AG10803 (cell line): ENCODE results near the gene PGF.

ENCODE experiments used
- DNase-seq: peaks from one replicate; pipeline ENCODE4 v3.0.0; 2010; ENCODE audit warnings: low read depth
- H3K4me3 ChIP-seq: 2 replicates; pipeline ENCODE4 v1.5.1; 2011; ENCODE audit warnings: mild to moderate bottlenecking, low read length, control low read depth
- TF ChIP-seq, protein P1 (sequence below): conservative IDR thresholded peaks from 2 replicates; pipeline ENCODE4 v1.5.1; 2011; ENCODE audit warnings: mild to moderate bottlenecking, low read length, control low read depth, inconsistent platforms

PGF gene

DNA sequence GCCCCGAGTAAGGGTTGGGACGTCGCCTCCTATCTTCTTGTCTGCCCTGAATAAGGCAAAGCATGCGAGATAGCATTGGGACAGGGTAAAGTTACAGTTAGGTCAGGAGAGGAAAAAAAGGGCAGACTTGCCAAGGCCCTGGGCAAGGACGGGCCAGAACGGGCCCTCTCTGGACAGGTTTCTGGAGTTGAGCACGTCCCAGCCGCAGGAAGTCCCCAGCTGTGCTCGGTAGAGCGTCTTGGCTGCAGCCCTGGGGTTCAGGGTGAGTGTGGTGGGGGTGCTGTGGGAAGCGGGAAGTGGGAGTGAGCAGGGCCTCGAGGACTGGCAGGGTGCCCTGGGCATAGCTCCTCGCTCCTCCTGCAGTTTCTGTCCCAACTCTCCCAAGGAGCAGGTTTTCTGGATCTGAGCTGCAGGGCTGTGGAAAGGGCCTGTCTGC, 37.7 kb downstream of the PGF start:
- TF ChIP-seq, protein P1, sequence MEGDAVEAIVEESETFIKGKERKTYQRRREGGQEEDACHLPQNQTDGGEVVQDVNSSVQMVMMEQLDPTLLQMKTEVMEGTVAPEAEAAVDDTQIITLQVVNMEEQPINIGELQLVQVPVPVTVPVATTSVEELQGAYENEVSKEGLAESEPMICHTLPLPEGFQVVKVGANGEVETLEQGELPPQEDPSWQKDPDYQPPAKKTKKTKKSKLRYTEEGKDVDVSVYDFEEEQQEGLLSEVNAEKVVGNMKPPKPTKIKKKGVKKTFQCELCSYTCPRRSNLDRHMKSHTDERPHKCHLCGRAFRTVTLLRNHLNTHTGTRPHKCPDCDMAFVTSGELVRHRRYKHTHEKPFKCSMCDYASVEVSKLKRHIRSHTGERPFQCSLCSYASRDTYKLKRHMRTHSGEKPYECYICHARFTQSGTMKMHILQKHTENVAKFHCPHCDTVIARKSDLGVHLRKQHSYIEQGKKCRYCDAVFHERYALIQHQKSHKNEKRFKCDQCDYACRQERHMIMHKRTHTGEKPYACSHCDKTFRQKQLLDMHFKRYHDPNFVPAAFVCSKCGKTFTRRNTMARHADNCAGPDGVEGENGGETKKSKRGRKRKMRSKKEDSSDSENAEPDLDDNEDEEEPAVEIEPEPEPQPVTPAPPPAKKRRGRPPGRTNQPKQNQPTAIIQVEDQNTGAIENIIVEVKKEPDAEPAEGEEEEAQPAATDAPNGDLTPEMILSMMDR: no peak
- peak; percentile 56 for DNase-seq
- no peak overlapping the region for H3K4me3 ChIP-seq

DNA sequence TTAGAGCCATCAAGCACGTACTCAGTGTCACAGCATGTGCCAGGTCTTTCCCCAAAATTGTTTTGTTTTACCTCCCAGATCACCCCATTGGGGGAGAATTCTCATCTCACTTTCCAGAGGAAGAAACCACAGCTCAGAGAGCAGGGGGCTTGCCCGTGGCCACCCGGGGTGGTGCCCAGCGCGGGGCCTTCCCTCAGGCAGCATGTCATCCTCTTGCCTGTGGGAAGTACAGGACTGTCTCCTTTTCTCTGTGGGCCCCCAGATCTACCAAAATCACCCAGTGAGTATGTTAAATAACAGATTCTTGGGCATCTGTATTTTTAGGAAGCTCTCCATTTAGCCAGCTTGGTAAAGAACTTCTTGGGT, 38.2 kb downstream of the PGF start:
- TF ChIP-seq, protein P1: no peak
- H3K4me3 ChIP-seq: no peak overlapping the region
- DNase-seq: no peak

DNA sequence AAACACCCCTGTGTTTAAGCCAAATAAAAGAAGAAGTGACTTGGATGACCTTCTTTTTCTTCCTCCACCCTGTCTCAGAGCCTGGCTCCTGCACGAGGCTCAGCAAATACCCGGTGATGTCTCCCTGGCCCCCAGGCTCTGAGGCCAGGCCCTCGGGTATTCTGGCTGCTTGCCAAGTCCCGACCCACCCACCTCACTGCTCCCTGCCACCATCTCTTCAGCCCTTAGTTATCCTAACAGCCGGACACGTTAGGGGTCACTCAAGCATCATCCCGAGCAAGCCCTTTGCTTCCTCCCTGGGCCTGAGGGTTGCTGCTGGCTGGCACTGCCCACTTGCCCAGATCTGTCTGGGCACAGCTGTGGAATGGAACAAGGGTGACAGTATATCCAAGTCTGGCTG, 39.6 kb downstream of the PGF start:
- TF ChIP-seq, protein P1: no peak
- H3K4me3 ChIP-seq: no peak overlapping the region

DNA sequence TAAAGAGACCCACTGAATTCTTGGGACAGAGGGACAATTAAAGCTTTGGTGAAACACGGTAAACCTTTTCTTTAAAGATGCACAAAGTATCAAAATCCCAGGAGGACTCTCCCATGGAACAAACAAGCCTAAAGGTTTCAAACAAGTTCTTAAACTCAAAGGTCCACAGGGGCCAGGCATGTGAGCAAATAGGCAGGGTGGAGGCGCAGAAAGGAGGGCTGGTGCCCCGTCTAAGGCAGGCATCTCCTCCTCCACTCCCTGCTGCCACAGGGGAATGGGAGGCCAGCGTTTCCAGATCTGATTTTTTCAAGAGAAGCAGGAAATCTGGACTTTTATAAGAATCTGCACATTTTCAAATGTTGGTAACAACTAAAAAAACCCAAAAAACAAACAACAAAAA, 40.0 kb downstream of the PGF start:
- no peak overlapping the region for H3K4me3 ChIP-seq
- no peak for DNase-seq
- TF ChIP-seq, protein P1: no peak

More for the DNA sequence above, 39.6 kb downstream of the PGF start:
- no peak for DNase-seq

DNA sequence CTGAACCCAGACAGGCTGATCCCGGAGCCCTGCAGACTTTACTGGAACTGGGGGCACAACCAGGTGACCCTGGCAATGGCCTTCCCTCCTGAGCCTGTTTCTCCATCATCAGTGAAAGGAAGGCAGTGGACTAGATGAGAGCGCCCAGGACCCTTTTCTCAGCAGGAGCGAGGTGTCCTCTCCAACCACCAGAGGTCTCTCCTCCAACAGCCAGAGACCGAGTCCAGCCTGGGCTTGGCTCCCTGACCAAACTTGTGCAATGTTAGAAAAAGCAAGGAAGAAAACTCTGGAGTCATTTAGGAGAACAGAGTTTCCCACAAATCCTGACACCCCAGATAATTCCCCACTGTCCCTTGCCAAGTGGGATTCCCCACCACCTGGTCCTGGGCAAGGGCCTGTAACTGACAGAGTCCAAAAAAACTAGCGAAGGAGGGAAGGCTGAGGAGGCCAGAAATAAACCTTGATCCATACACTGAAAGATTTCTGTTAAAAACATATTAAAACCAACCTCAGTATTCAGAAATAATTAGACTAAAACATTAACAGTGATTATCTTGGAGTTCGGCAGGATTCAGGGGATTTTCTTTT, 41.3 kb downstream of the PGF start:
- DNase-seq: peak; percentile 74
- no peak overlapping the region for H3K4me3 ChIP-seq
- TF ChIP-seq, protein P1: peak; percentile 93

DNA sequence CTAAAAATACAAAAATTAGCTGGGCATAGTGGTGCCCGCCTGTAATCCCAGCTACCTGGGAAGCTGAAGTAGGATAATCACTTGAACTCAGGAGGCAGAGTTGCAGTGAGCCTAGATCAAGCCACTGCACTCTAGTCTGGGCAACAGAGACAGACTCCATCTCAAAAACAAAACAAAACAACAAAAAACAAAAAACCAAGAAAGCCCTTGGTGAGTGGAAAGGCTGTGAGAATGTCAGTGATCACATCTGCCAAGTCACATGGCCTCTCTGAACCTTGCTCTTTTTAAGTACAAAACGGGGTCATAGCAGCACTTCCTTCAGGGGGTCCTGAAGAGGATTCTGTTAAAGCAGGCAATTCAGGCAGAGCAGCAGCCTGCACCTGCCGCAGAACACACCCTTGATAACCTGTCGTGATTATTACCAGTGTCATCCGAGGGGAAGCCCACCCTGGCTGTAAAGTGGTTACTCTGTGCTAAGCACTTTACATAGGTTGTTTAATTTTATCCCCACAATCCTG, 41.9 kb downstream of the PGF start:
- no peak for DNase-seq
- TF ChIP-seq, protein P1: no peak
- H3K4me3 ChIP-seq: no peak overlapping the region

DNA sequence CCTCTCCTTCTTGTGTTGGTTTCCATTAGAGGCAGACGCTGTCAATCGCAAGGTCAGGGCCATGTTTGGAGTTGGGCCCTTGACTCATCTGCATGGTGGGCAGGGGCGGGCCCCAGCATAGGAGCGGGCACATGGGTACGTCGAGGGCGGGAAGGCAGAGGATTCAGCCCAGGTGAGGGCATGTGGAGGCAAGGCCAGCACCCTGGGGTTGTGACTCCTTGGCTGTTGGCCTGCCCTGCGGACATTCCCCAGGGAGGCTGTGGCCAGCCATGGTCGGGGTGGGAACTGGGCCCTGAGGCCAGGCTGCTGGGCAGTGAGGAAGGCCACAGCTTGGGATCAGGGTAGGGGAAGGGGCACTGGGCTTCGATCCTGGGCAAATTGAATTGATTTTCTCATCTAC, 42.6 kb downstream of the PGF start:
- TF ChIP-seq, protein P1: no peak
- no peak for DNase-seq
- no peak overlapping the region for H3K4me3 ChIP-seq
